GM18517 (cell line): ENCODE results near the gene NUP188.
"Not testable (repeated sequence)": the region's sequence is repeated elsewhere in the genome, so short reads cannot be mapped to it uniquely, and the experiment has no call there.

Experiments used
- ATAC-seq: cut with Tn5 transposase; IDR thresholded peaks from one replicate; pipeline ENCODE4 v1.9.1; 2021; ENCODE audit warnings: mild to moderate bottlenecking, moderate library complexity; ENCODE audit not compliant: unreplicated experiment

Gene NUP188

DNA sequence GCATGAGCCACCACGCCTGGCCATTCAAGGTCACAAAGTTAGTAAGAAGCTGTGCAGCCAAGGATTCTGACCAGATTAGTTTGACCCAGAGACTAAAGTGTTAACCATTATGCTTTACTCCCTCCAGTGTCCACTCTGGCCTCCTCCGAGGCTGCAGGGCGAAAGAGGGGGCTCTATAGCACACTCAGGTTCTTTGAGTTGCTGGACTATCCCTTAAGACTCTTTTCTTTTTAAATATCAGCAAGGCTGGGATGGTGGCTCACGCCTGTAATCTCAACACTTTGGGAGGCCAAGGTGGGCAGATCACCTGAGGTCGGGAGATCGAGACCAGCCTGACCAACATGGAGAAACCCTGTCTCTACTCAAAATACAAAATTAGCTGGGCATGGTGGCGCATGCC, 2.5 kb upstream of the NUP188 start:
- ATAC-seq: not testable (repeated sequence)

DNA sequence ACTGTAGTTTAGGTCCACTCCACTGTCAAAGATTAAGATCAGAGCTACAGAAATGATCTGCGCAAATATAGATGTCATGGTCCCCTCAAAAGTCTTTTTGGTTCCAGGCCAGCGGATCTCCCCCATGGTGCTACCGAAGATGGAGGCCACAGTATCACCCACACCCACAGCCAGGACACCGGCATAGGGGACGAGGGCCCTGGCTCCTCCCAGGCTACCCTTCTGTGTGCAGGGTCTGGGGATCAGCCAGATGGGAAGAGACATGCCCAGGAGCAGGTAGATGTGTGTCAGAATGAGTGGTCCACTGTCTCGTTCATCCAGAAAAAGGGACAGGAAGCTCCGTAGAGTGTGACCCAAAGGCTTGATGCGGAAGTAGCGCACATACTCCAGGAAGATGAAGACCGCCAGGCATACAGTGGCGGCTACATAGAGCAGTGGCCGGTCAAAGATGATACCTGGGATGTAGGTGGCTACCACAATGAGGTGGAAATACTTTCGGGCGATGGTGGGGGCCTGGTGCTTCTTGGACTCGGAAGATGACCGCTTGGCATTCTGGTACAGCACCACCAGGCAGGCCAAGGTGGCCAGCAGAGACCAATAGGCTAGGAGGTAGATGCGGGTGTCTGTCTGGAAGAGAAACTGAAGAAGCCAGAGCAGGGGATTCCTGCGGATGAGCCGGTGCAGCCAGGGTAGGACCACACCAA, 1.5 kb upstream of the NUP188 start:
- ATAC-seq: no peak

DNA sequence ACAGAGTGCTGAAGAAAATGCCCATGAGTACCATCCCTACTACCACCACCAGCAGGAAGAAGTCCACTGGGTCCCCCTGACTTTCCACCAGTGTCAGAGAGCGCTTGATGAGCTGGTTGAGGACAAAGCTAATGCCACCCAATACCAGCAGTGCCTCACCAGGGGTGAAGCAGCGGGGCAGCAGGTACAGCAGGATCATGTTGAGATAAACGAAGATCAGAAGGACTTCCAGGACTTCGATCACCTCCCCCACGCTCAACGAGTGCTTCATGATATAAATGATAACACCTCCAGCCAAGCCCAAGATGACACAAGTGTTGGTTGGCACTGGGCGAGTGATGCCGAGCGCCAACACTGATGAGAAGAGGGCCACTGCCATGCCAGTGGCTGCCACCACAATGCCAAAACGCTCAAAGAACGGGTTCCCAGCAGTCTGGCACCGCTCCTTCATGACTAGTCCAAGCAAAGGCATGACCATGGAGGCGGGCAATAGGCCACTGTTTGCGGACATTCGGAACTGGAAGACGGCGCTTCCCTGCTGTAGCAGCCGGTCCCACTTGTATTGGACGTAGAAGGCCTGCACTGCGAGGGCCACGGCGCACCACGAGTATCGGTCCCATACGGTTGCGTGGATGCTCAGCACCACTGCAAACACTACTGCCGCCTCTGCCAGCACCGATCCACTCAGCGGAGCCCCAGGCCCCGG, 775 bp upstream of the NUP188 start:
- ATAC-seq: peak; percentile 20

DNA sequence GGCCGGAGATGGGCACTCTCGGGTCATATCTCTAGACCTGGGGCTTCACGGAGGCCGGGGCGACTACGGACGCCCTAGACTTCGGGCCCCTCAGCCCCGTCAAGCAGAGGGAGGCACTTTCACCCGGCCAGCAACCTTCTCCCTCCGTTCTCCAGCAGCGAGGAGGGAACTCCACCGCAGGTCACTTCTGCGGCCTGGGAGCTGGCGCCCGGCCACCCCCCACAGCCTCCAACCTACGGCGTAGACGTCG, 297 bp upstream of the NUP188 start:
- no peak for ATAC-seq

DNA sequence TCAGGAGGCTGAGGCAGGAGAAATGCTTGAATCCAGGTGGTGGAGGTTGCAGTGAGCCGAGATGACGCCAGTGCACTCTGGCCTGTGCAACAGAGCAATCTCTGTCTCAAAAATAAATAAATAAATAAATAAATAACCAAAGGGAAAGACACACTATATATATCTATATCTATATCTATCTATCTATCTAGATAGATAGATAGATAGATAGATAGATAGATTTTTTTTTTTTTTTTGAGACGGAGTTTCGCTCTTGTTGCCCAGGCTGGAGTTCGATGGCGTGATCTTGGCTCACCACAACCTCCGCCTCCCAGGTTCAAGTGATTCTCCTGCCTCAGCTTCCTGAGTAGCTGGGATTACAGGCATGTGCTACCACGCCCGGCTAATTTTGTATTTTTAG, 13.9 kb downstream of the NUP188 start:
- ATAC-seq: not testable (repeated sequence)

DNA sequence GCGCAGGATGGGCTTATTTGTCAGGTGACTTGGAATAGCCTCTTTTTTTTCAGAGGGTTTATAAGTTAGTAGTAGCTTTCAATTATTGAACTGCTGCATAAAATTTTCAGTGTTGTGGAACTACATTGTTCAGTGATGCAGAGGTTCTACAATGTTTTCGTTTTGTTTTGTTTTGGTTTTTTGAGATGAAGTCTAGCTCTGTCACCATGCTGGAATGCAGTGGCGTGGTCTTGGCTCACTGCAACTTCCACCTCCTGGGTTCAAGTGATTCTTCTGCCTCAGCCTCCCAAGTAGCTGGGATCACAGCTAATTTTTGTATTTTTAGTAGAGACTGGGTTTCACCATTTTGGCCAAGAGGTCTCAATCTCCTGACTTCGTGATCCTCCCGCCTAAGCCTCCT, 22.0 kb downstream of the NUP188 start:
- no peak for ATAC-seq

DNA sequence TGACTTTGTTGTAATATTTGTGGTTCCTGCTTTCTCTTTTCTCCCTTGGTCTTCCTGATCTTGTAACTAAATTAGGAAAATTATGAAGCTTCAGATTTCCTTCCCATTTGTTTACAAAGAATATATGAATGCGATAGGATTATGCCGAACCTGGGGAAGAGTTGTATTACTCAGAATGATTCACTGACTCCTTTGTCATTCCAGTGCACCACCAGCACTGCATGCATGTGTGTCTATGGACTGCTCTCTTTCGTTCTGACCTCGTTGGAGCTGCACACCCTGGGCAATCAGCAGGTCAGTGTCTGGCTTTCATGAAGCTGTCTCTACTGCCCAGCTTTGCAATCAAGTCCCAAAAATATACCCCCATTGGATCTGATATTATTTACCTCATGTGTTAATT, 25.5 kb downstream of the NUP188 start:
- ATAC-seq: no peak

DNA sequence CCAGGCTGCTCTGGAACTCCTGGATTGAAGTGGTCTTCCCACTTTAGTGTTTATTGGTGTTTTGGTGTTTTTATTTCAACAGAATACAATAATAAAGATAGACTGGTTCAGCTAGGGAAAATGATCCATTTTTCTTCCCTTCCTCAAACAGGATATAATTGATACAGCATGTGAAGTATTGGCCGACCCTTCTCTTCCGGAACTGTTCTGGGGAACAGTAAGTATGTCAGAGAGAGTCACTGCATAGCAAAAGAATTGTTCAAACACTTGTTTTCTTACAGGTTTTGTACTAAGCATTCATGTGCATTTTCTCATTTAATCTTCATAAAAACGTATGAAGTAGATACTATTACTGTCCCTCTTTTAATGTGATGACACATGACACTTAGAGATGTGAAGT, 31.6 kb downstream of the NUP188 start:
- ATAC-seq: no peak

DNA sequence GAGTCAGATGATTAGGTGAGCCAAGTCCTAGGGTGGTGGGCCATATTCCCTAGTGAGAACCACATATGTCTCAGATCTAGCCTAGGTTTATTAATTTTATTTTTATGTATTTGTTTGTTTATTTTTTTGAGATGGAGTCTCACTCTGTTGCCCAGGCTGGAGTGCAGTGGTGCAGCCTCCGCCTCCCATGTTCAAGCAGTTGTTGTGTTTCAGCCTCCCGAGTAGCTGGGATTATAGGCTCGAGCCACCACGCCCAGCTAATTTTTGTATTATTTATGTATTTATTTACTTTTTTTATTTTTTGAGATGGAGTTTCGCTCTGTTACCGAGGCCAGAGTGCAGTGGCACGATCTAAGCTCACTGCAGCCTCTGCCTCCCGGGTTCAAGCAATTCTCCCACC, 36.0 kb downstream of the NUP188 start:
- no peak for ATAC-seq

DNA sequence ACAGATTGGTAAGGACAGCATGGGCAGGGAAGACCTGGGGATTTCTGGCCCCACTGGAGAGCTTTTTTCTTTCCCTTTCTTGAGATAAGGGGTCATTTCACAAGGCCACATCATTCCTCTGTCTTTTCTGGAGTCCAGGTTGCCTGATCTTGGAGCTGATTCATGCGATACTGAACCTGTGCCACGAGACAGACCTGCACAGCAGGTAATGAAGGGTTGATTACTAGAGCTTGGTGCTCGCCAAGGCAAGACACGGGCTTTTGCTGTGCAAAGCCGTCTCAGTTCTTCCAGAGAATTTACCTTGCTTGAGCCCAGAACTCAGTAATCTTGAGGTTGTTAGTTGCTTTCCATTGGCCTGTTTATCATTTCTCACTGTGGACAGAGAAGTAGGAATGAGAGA, 39.2 kb downstream of the NUP188 start:
- ATAC-seq: no peak

DNA sequence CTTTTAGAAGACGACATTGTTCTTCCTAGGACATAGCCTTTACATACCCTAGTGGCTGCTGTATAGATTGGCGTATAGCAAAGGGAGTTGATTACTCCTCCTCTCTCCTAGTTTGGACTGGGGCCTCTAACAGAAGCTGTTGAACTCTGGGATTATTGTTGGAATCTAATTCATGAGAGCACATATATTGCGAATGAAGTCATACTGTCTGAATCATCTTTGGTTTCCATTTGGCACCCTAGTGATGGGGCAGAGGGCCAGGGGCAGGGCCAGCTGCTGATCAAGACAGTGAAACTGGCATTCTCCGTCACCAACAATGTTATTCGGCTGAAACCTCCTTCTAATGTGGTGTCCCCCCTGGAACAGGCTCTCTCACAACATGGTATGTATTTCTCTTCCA, 40.3 kb downstream of the NUP188 start:
- ATAC-seq: no peak

DNA sequence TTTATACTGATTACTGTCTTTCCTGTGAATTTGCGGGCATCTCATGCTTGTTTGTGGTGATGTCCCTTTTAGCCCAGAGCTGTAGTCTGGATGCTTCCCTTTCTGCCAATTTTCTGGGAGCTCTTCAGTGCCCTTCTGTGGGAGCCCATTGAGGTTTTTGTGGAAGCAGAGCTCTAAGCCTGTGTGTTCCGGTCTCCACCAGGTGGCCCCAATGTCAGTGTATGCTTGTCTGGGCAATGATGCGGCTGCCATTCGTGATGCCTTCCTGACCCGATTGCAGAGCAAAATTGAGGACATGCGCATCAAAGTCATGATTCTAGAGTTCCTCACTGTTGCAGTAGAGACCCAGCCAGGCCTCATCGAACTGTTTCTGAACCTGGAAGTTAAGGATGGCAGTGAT, 45.5 kb downstream of the NUP188 start:
- no peak for ATAC-seq

DNA sequence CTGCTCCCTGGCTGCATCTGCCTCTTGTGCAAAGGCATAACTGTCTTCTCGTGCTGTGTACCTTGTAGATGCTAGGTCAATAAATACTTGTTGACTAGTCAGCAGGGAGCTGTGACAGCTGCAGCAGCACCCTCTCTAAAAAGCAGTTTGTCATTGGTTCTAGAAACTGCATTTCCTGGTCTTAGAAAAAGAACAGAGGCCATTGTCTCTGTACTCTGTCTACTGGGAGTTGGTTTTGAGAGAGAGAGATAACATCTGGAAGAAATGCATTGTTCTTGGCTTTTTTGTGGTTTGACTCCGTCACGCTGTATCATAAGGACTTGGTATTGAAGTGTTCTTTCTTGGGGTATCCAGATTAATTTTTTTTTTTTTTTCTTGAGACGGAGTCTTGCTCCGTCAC, 48.3 kb downstream of the NUP188 start:
- ATAC-seq: no peak

DNA sequence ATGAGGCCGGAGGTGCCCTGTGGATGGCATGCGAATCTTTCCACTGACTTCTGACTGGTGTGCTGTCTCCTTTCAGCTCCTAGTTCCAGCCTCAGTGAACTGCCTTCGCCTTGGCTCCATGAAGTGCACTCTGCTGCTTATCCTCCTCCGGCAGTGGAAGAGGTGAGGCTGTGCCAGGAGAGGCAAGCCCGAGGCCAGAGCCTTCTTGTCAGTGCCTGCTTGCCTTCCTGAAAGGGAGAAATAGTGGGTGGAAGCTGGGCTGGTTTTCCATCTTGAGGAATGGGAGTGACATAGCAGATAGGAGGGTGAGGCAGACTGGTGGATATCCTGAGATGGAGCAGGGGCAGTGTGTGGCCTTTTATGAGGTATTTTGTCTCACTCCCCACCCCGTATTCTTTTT, 51.0 kb downstream of the NUP188 start:
- no peak for ATAC-seq

DNA sequence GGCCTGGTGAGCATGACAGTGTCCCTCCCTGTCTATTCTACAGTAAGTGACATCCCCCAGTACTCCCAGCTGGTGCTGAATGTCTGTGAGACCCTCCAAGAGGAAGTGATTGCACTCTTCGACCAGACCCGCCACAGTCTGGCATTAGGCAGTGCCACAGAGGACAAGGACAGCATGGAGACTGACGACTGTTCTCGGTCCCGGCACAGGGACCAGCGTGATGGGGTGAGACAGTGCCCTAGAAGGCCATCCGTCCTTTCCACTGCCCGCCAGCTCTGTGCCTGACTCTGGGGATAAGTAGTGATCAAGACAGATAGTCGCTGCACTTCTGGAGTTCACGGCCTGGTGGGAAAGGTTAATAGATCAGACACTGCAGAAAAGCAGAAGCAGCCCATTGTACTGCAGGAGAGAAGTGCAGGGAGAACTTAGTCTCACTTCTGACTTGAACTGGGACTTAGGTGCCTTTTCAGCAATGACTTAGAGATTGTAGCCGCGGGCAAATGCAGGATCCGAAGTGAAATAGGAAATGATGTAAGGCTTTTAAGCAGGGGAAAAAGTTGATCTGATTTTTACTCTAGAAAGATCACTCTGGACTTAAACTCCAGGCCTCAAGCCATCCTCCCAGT, 52.2 kb downstream of the NUP188 start:
- no peak for ATAC-seq

DNA sequence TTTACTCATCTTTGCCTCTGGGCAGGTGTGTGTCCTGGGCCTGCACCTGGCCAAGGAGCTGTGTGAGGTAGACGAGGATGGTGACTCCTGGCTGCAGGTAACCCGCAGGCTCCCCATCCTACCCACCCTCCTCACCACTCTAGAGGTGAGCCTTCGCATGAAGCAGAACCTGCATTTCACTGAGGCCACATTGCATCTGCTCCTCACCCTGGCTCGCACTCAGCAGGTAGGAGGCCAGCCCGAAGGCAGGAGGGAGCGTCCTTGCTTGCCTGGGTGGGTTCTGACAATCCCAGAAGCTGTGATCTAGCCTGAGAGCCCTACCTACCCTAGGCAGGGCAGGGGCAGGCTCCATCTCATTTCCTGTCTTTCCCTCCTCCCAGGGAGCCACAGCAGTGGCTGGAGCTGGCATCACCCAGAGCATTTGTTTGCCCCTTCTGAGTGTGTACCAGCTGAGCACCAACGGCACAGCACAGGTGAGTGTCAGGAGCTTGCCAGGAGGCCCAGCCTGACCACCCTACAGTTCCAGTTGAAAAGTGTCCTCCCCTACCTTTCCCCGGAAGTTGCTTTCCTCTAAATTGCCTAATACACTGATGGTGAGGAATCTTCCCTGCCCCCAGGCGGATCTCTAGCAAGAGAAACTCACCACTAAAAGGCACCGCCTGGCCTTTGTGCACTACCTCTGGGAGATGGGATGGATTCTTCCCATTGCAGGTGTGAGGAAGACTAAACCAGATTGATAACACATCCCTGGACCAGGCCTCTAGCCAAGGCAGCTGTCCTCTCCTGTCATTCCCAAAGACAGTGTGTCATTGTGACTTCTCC, 54.2 kb downstream of the NUP188 start:
- no peak for ATAC-seq

DNA sequence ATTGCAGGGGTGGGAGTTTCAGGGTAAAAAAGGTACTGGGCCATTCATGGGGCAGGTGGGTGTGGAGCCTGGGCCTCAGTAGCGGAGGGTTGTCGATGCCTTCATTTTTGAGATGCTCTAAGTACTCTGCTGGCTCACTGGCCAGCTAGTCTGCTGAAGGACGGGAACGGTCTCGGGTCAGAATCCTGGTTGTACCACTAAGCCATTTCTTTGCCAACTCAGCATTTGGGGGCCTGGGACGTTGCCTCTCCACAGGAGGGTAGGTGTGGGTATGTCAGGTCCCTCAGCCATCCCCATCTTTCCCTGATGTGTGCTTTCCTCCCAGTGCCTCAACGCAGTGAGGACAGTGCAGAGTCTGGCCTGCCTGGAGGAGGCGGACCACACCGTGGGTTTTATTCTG, 55.5 kb downstream of the NUP188 start:
- ATAC-seq: no peak

DNA sequence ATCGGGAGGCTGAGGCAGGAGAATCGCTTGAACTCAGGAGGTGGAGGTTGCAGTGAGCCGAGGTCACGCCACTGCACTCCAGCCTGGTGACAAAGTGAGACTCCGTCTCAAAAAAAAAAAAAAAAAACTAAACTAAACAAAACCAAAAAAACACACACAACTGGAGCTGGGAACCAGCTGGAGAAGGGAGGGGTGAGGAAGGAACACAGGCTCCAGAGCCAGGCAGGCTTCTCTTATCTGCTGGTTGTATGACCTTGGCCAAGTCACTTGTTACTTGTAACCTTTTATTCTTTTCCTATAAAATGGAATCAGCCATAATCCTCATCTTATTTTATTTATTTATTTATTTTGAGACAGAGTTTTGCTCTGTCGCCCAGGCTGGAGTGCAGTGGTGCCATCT, 56.7 kb downstream of the NUP188 start:
- ATAC-seq: not testable (repeated sequence)

DNA sequence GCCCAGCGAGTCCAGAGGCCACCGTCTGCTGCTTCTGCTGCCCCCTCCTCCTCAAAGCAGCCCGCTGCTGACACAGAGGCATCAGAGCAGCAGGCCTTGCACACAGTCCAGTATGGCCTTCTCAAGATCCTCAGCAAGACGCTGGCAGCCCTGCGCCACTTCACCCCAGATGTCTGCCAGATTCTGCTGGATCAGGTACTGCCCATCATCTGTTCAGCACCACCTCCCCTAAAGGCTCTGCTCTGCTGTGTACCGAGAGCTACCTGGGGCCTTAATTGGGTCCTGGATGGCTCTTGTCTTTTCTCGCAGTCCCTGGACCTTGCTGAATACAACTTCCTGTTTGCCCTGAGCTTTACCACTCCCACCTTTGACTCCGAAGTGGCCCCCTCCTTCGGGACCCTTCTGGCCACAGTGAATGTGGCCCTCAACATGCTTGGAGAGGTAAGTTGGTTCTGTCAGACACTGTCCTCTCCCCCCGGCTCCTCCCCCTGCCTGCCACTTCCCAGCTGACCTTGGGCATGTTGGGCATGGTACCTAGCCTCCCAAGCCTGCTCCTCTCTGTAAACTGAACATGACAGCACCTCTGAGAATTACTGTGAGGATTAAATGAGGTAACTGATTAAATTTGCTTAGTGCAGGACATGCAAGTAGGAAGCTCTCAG, 58.0 kb downstream of the NUP188 start:
- ATAC-seq: no peak

DNA sequence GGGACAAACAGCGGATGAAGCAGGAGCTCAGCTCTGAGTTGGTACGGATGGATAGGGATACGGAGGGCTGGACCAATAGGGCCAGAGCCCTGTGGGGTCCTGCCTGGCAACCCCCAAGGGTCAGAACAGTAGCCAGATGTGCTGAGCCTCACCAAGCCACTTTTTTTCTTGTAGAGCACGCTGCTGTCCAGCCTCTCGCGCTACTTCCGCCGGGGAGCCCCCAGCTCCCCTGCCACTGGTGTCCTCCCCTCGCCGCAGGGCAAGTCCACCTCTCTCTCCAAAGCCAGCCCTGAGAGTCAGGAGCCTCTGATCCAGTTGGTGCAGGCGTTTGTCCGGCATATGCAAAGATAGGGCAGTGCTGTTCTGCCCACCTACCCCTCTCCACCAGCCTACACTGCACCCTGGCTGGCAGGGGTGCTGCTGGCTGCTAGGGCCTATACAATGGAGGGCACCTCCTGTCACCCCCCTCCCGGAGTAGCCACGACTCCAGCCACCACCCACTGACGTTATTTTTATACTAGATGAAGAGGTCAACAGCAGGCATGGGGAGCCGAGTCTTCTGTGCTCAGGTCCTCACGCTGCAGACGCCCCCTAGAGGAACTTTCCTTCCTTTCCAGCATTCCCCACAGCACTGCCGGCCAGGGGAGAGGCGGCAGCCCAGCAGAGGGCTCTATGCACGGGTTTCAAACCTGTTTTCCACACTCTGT, 59.0 kb downstream of the NUP188 start:
- ATAC-seq: no peak
